Measurements from ENCODE around the gene TYRO3. TPM values are rescaled to one million over a fixed set of nuclear protein-coding genes. Genes with fewer than 3 reads are reported as not detected.

Gene TYRO3
- total RNA-seq, 1 experiment from 2014 or later: 30.3 TPM

GRCh38 chr15:41561777-41562145 lies 2.7 kb downstream of the TYRO3 start:
- H3F3A ChIP-seq (ENCODE audit: insufficient read depth, low read depth): peaks cover 12% of the 10 kb centered on the region
- no peak overlapping the region for H3K27ac ChIP-seq
- H4K20me1 ChIP-seq (ENCODE audit: insufficient read depth): no peaks in the 10 kb centered on the region
- no peaks in the 10 kb centered on the region for H3K9me3 ChIP-seq (ENCODE audit: insufficient read depth, low read depth)
- H3K4me3 ChIP-seq: no peak overlapping the region
- peaks cover 17% of the 10 kb centered on the region; the same call in 1 of the 2 replicates for H3K4me1 ChIP-seq (replicated peaks; ENCODE audit: insufficient read depth)
- intact Hi-C loops (cut with micrococcal nuclease; ENCODE audit: unreplicated experiment): no loop called here
- no peak for TF ChIP-seq CTCF (conservative IDR thresholded peaks at IDR 0.05)
- no peak for TF ChIP-seq EZH2 (IDR thresholded peaks at IDR 0.05; ENCODE audit: low read depth)
- ChIA-PET POLR2A (ENCODE audit: unreplicated experiment) (no interaction called here), CTCF (no interaction called here)
- DNase-seq: no peak
- no peak overlapping the region for H2AFZ ChIP-seq
- no peaks in the 10 kb centered on the region for H3K36me3 ChIP-seq (ENCODE audit: low read depth)
- H3K9me2 ChIP-seq (ENCODE audit: insufficient read depth): no peaks in the 10 kb centered on the region
- no TSS peak for BruUV-seq (replicated peaks)
- no peaks in the 10 kb centered on the region for H3K79me2 ChIP-seq (ENCODE audit: low read depth)
- H3K27me3 ChIP-seq (ENCODE audit: insufficient read depth, low read depth): no peaks in the 10 kb centered on the region
- no peak overlapping the region for H3K4me2 ChIP-seq

DNA sequence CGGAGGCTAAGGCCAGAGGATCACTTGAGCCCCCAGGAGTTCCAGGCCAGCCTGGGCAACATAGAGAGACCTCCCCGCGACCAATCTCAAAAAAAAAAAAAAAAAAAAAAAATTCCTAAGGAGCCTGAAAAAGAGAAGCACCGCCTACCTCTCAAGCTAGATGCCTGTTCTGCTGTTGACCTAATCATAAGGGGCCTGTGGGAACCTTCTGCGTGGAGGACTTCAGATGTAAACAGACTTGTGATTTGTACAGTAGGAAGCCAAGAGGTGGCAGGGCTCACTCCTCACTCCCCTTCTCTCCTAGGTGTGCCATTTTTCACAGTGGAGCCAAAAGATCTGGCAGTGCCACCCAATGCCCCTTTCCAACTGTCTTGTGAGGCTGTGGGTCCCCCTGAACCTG lies 3.2 kb downstream of the TYRO3 start:
- Histone ChIP-seq H3K27ac (no peak overlapping the region), H3K36me3 (ENCODE audit: low read depth) (no peaks in the 10 kb centered on the region), H3F3A (ENCODE audit: insufficient read depth, low read depth) (peaks cover 12% of the 10 kb centered on the region), H3K79me2 (ENCODE audit: low read depth) (no peaks in the 10 kb centered on the region), H3K4me2 (no peak overlapping the region), H3K9me2 (ENCODE audit: insufficient read depth) (no peaks in the 10 kb centered on the region), H3K4me3 (no peak overlapping the region), H4K20me1 (ENCODE audit: insufficient read depth) (no peaks in the 10 kb centered on the region), H3K27me3 (ENCODE audit: insufficient read depth, low read depth) (no peaks in the 10 kb centered on the region), H3K9me3 (ENCODE audit: insufficient read depth, low read depth) (no peaks in the 10 kb centered on the region), H2AFZ (no peak overlapping the region), H3K4me1 (replicated peaks; ENCODE audit: insufficient read depth) (peaks cover 17% of the 10 kb centered on the region; the same call in 1 of the 2 replicates)
- DNase-seq: no peak
- ChIA-PET CTCF (no interaction called here), POLR2A (ENCODE audit: unreplicated experiment) (no interaction called here)
- TF ChIP-seq CTCF (conservative IDR thresholded peaks at IDR 0.05) (no peak), EZH2 (IDR thresholded peaks at IDR 0.05; ENCODE audit: low read depth) (no peak)
- BruUV-seq (replicated peaks): no TSS peak
- intact Hi-C loops (cut with micrococcal nuclease; ENCODE audit: unreplicated experiment): no loop called here

DNA sequence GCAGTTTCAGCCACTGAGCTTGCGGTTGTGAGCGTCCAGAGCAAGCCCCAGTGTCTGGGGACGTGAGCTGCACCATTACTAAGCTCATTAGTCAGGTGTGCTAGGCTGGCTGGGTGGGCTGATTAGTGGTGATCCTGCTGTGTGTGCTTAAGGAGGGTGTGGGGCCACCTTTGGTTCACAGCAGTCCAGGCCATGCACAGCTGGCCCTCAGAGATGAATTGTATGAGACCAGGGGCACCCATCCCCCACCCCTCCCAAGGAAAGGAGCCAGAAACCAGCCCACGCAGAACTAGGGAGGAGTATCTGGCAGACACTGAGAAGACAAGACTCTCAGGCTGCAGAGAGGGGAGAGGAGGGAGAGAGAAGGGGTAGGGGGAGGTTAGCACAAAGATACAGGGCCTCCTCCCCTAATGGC lies 3.8 kb downstream of the TYRO3 start:
- no peaks in the 10 kb centered on the region for H3K9me2 ChIP-seq (ENCODE audit: insufficient read depth)
- no peaks in the 10 kb centered on the region for H4K20me1 ChIP-seq (ENCODE audit: insufficient read depth)
- ChIA-PET CTCF (no interaction called here), POLR2A (ENCODE audit: unreplicated experiment) (no interaction called here)
- no peak overlapping the region for H3K27ac ChIP-seq
- no peaks in the 10 kb centered on the region for H3K79me2 ChIP-seq (ENCODE audit: low read depth)
- no TSS peak for BruUV-seq (replicated peaks)
- H3K36me3 ChIP-seq (ENCODE audit: low read depth): no peaks in the 10 kb centered on the region
- no peaks in the 10 kb centered on the region for H3K9me3 ChIP-seq (ENCODE audit: insufficient read depth, low read depth)
- no peaks in the 10 kb centered on the region for H3K27me3 ChIP-seq (ENCODE audit: insufficient read depth, low read depth)
- DNase-seq: no peak
- intact Hi-C loops (cut with micrococcal nuclease; ENCODE audit: unreplicated experiment): no loop called here
- peaks cover 7% of the 10 kb centered on the region for H3F3A ChIP-seq (ENCODE audit: insufficient read depth, low read depth)
- no peak for TF ChIP-seq CTCF (conservative IDR thresholded peaks at IDR 0.05)
- TF ChIP-seq EZH2 (IDR thresholded peaks at IDR 0.05; ENCODE audit: low read depth): no peak
- H3K4me1 ChIP-seq (replicated peaks; ENCODE audit: insufficient read depth): peaks cover 13% of the 10 kb centered on the region; the same call in 1 of the 2 replicates
- no peak overlapping the region for H2AFZ ChIP-seq
- H3K4me3 ChIP-seq: no peak overlapping the region
- no peak overlapping the region for H3K4me2 ChIP-seq
